IMR-90 (cell line): ENCODE results near the gene PPP1R13L.

Experiments
- BHLHE40 ChIP-seq: fragments of 150-350 bp; IDR thresholded peaks from 2 replicates; pipeline ENCODE4 v1.6.1; 2016; ENCODE audit warnings: mild to moderate bottlenecking, low read depth, low read length
- CEBPB ChIP-seq: IDR thresholded peaks from 2 replicates; pipeline ENCODE4 v1.6.1; 2012; ENCODE audit warnings: low read depth, low read length, improper control_type of control experiment
- CHD1 ChIP-seq: IDR thresholded peaks from 2 replicates; pipeline ENCODE4 v1.6.1; 2012; ENCODE audit warnings: low read depth, low read length, improper control_type of control experiment
- CTCF ChIP-seq: conservative IDR thresholded peaks from 2 replicates; pipeline ENCODE4 v1.5.1; 2012; ENCODE audit warnings: mild to moderate bottlenecking, low read depth, low read length, improper control_type of control experiment
- FOS ChIP-seq: fragments of 150-350 bp; IDR thresholded peaks from 2 replicates; pipeline ENCODE4 v1.6.1; 2016; ENCODE audit warnings: low read depth, low read length
- MXI1 ChIP-seq: IDR thresholded peaks from 2 replicates; pipeline ENCODE4 v1.6.1; 2012; ENCODE audit warnings: low read depth, mild to moderate bottlenecking, low read length, moderate library complexity, borderline replicate concordance
- POLR2A ChIP-seq: IDR thresholded peaks from 2 replicates; pipeline ENCODE4 v1.6.1; 2012; ENCODE audit warnings: mild to moderate bottlenecking, low read depth, low read length
- RFX5 ChIP-seq: IDR thresholded peaks from 2 replicates; pipeline ENCODE4 v1.8.0; 2012; ENCODE audit warnings: low read depth, mild to moderate bottlenecking, low read length, moderate library complexity
- SMC3 ChIP-seq: fragments of 150-350 bp; IDR thresholded peaks from 2 replicates; pipeline ENCODE4 v1.6.1; 2016; ENCODE audit warnings: low read depth, mild to moderate bottlenecking, antibody characterized with exemption, low read length, moderate library complexity
- USF2 ChIP-seq: fragments of 150-350 bp; IDR thresholded peaks from 2 replicates; pipeline ENCODE4 v1.6.1; 2017; ENCODE audit warnings: mild to moderate bottlenecking, antibody characterized with exemption, low read length, low read depth

GRCh38 chr19:45403272-45403671, 1.6 kb downstream of the PPP1R13L start:
- TF ChIP-seq CTCF, result no peak
- no peak for TF ChIP-seq POLR2A
- no peak for TF ChIP-seq MXI1
- no peak for TF ChIP-seq CEBPB
- no peak for TF ChIP-seq CHD1
- no peak for TF ChIP-seq USF2
- no peak for TF ChIP-seq SMC3
- no peak for TF ChIP-seq BHLHE40
- no peak for TF ChIP-seq RFX5
- no peak for TF ChIP-seq FOS
